ENCODE measurements around the gene SYCE1L.
"Not testable (repeated sequence)": the region's sequence is repeated elsewhere in the genome, so short reads cannot be mapped to it uniquely, and the experiment has no call there.

SYCE1L gene

DNA sequence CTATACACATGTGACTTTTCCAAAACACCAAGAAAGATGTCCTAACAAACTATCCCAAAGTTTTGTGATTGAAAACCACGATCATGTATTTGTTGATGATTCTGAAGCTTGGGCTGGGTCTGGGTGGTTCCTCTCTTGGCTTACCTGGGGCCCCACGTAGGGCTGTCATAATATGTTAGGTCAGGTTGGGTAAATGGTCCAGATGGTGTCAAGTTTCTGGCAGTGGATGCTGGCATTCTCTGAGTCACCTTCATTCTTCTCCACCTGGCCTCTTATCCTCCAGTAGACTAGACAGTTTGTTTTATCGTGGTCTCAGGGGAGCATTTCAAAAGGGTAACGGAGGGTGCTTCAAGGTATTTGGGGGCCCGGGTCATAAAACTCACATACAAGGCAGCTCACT lies 39.4 kb downstream of the SYCE1L start:
- no peaks in the 10 kb centered on the region for H3K9me3 ChIP-seq (ENCODE audit: control insufficient read depth in 2 of 2, low read length in 2 of 2)
- H3K36me3 ChIP-seq (ENCODE audit: control insufficient read depth in 2 of 2, insufficient read depth in 2 of 2, low read length in 2 of 2), result no peaks in the 10 kb centered on the region
- no peak overlapping the region for H3K9ac ChIP-seq (ENCODE audit: low read depth in 1 of 2, low read length in 2 of 2)
- H3K27ac ChIP-seq (ENCODE audit: low read depth in 2 of 2, low read length in 2 of 2), result no peak overlapping the region
- peaks cover 3% of the 10 kb centered on the region in 2 donors for H3K27me3 ChIP-seq (ENCODE audit: control insufficient read depth in 2 of 2, insufficient read depth in 2 of 2, low read length in 2 of 2)
- H3K4me1 ChIP-seq (ENCODE audit: control insufficient read depth in 2 of 2, insufficient read depth in 2 of 2, low read length in 2 of 2), result peaks cover 0 to 2% of the 10 kb centered on the region in 2 donors
- no peak overlapping the region for H3K4me3 ChIP-seq (ENCODE audit: low read length in 2 of 2)

DNA sequence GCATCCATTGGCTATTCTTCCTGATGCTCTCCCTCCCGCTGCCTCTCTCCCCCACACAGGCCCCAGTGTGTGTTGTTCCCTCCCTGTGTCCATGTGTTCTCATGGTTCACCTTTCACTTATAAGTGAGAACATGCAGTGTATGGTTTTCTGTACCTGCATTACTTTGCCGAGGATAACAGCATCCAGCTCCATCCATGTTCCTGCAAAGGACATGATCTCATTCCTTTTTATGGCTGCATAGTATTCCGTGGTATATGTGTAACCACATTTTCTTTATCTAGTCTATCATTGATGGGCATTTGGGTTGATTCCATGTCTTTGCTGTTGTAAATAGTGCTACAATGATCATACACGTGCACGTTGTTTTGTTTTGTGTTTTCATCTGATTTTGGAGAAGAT lies 43.3 kb downstream of the SYCE1L start:
- not testable (repeated sequence) for H3K4me3 ChIP-seq (ENCODE audit: low read length in 2 of 2); H3K36me3 ChIP-seq (ENCODE audit: control insufficient read depth in 2 of 2, insufficient read depth in 2 of 2, low read length in 2 of 2); H3K9me3 ChIP-seq (ENCODE audit: control insufficient read depth in 2 of 2, low read length in 2 of 2); H3K27ac ChIP-seq (ENCODE audit: low read depth in 2 of 2, low read length in 2 of 2); H3K27me3 ChIP-seq (ENCODE audit: control insufficient read depth in 2 of 2, insufficient read depth in 2 of 2, low read length in 2 of 2); H3K9ac ChIP-seq (ENCODE audit: low read depth in 1 of 2, low read length in 2 of 2); H3K4me1 ChIP-seq (ENCODE audit: control insufficient read depth in 2 of 2, insufficient read depth in 2 of 2, low read length in 2 of 2)

DNA sequence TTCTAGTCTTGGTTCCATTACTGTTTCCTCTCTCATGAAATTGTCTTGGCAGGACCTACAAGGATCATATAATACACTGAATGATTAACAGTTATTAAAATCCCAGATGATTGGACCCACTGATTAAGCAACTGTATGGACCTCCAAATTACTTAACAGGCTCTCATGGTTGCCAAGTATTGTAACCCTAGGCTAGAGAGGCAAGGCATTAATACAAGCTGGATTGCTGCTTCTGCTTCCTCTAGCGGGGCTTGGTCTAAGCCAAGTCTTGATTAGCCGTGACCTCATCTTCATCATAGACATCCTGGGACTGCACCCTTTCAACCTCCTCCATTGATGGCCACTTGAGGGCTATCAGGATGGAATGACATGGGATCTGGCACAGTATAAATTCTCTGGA lies 46.9 kb downstream of the SYCE1L start:
- no peaks in the 10 kb centered on the region for H3K9me3 ChIP-seq (ENCODE audit: control insufficient read depth in 2 of 2, low read length in 2 of 2)
- no peak overlapping the region for H3K4me3 ChIP-seq (ENCODE audit: low read length in 2 of 2)
- H3K27me3 ChIP-seq (ENCODE audit: control insufficient read depth in 2 of 2, insufficient read depth in 2 of 2, low read length in 2 of 2), result no peaks in the 10 kb centered on the region
- H3K36me3 ChIP-seq (ENCODE audit: control insufficient read depth in 2 of 2, insufficient read depth in 2 of 2, low read length in 2 of 2), result no peaks in the 10 kb centered on the region
- no peak overlapping the region for H3K27ac ChIP-seq (ENCODE audit: low read depth in 2 of 2, low read length in 2 of 2)
- H3K9ac ChIP-seq (ENCODE audit: low read depth in 1 of 2, low read length in 2 of 2), result no peak overlapping the region
- no peaks in the 10 kb centered on the region for H3K4me1 ChIP-seq (ENCODE audit: control insufficient read depth in 2 of 2, insufficient read depth in 2 of 2, low read length in 2 of 2)

DNA sequence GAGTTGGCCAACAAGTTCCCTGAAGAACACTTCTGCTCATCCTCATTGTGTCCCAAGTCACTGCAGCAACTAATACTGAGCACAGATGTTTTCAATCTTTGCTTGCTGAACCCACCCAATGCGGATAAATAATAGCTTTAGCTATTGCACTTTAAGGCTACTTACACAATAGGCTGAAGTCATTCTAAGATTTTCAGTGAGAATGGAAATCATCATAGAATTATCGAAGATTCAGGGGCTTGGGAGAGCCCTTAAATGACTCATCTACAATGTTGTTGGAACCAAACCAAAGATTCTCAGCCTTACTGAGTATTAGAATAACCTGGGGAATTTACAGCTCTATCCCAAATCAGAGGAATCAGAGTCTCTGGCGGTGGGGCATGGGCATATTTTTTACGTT lies 51.2 kb downstream of the SYCE1L start:
- Histone ChIP-seq H3K9me3 (ENCODE audit: control insufficient read depth in 2 of 2, low read length in 2 of 2) (no peaks in the 10 kb centered on the region), H3K36me3 (ENCODE audit: control insufficient read depth in 2 of 2, insufficient read depth in 2 of 2, low read length in 2 of 2) (no peaks in the 10 kb centered on the region), H3K4me3 (ENCODE audit: low read length in 2 of 2) (no peak overlapping the region), H3K27me3 (ENCODE audit: control insufficient read depth in 2 of 2, insufficient read depth in 2 of 2, low read length in 2 of 2) (no peaks in the 10 kb centered on the region), H3K27ac (ENCODE audit: low read depth in 2 of 2, low read length in 2 of 2) (no peak overlapping the region), H3K9ac (ENCODE audit: low read depth in 1 of 2, low read length in 2 of 2) (no peak overlapping the region), H3K4me1 (ENCODE audit: control insufficient read depth in 2 of 2, insufficient read depth in 2 of 2, low read length in 2 of 2) (no peaks in the 10 kb centered on the region)
